ENCODE measurements around the gene CGREF1.

Gene CGREF1

DNA sequence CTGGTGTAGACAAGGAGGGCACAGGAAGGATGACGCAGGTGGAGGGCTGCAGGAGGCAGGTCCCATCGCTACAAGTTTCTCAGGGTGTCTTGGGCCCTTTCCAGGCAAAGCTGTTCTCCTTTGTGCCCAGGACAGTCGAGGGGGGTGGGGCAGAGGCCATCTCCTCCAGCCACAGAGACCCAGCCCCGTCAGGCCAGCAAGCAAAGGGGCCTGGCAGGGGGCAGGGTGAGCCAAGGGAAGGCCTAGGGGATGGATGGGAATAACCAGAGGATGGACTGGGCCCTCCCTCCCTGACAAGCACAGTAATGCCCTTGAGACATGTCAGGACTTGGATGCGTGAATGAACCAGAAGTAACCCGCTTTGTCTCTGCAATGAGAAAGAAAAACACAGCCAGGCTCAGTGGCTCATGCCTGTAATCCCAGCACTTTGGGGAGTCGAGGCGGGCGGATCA is 36.2 kb upstream of the CGREF1 start:
- in situ Hi-C loops (cut with MboI; ENCODE audit: low pct_unique_long_range_greater_than_20kb, low sequenced_read_pairs, unreplicated experiment): no loop called here
- TF ChIP-seq, protein P1, sequence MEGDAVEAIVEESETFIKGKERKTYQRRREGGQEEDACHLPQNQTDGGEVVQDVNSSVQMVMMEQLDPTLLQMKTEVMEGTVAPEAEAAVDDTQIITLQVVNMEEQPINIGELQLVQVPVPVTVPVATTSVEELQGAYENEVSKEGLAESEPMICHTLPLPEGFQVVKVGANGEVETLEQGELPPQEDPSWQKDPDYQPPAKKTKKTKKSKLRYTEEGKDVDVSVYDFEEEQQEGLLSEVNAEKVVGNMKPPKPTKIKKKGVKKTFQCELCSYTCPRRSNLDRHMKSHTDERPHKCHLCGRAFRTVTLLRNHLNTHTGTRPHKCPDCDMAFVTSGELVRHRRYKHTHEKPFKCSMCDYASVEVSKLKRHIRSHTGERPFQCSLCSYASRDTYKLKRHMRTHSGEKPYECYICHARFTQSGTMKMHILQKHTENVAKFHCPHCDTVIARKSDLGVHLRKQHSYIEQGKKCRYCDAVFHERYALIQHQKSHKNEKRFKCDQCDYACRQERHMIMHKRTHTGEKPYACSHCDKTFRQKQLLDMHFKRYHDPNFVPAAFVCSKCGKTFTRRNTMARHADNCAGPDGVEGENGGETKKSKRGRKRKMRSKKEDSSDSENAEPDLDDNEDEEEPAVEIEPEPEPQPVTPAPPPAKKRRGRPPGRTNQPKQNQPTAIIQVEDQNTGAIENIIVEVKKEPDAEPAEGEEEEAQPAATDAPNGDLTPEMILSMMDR (IDR thresholded peaks at IDR 0.05; ENCODE audit: extremely low read depth, insufficient read depth, missing control alignments): no peak
- no peak for DNase-seq (ENCODE audit: low spot score)

DNA sequence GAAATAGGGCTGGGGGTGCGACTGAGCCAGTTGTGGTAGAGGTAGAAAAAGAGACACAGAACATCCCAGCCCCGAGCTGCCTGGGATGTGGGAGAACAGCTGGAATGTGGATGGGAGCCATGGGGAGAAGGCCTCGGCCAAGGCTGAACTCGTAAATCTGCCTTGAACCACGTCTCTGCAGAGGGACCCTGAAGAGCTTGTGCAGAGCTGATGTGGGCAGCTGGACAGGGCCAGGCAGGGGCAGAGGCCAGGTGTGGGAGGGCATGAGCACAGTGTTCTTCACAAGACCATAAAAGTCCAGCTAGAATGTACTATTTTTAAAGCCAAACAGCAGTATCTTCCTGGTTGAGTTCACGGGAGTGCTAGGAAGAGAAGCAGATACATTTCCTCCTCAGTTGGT is 35.6 kb upstream of the CGREF1 start:
- TF ChIP-seq, protein P1 (IDR thresholded peaks at IDR 0.05; ENCODE audit: extremely low read depth, insufficient read depth, missing control alignments): no peak
- no peak for DNase-seq (ENCODE audit: low spot score)
- in situ Hi-C loops (cut with MboI; ENCODE audit: low pct_unique_long_range_greater_than_20kb, low sequenced_read_pairs, unreplicated experiment): no loop called here

DNA sequence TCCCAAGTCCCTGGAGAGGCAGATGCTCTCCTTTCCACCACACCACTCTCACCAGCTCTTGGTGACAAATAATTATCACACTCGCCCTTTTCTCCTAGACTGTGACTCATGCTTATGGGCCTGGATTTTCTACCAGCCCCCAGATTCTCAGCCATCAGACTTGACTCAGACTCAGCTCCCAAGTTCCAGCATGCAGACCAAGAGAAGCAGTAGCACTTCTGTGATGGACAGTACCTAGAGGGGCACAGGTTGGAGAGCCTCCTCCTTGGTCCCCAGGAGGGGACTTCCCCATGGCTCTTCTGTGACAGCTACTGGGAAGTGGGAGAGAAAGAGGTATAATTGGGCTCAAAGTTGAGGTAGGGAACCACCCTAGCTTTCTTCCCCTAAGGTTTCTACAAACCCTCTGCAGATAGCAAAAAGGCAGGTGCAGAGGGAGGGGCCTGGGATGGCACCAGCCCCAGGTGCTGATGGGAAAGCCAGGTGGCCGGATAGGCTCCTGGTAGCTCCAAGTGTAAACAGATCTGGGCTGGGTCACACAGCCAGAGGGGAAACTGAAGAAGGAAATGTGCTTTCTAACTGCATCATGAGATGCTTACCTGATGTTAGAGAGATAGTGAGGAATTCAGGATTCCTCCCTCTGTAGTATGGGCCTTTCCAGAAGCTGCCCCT is 34.0 kb upstream of the CGREF1 start:
- DNase-seq (ENCODE audit: low spot score): no peak
- in situ Hi-C loops (cut with MboI; ENCODE audit: low pct_unique_long_range_greater_than_20kb, low sequenced_read_pairs, unreplicated experiment): no loop called here
- TF ChIP-seq, protein P1 (IDR thresholded peaks at IDR 0.05; ENCODE audit: extremely low read depth, insufficient read depth, missing control alignments): no peak

DNA sequence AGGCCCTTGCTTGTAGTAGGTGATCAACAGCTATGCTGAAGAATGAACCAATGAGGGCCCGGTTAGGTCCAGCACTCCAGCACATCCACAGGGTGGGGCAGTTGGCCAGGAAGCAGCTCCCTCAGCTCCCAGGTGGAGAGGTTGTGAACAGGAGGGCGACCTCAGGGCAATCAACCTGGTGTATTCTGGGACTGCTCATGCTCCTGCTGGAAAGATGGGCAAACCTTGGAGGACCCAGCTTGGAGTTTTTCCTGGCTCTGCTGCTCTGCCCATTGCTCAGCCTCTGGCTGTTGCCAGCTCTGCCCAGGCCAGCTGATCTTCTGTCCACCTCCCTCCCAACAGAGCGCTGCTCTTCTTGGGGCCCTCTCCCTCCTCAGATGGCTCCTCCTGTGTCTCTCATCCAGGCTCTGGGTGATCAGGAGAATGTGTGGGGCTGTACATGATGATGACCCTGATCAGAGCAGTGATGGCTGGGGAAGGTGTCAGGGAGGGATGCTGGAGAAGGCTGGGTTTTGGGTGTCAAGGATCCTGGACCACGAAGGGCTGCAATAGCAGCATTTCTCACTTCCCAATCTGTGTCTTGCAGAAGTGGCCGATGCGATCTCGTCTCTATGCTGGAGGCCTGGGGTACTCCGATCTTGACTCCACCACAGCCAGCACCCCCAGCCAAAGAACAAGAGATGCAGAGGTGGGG is 33.3 kb upstream of the CGREF1 start:
- DNase-seq (ENCODE audit: low spot score): no peak

DNA sequence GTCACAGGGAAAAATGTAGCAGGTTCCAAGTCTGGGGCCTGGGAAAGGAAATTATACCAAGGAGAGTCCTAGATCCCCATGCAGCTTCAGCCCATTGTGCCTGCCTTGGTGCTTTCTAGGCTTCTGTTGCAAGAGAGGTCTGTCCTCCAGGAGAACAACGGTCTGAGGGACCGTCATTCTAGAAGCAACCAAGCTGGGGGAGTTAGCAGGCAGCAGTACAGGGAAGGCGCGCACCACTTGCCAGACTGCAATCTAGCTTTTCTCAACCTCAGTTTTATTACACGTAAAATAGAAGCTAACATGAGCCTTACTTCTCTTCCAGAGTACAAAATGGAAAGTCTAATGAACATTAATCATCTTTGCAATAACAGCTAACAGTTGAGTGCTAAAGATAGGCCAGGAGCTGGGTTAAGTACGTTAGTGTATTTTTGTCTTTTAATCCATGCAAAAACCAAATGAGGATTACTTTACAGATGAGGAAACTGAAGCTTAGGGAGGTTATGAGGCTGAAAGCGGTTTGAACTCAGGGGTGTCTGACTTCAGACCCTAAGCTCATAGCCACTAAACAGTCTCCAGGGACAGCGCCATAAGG is 31.8 kb upstream of the CGREF1 start:
- TF ChIP-seq, protein P1 (IDR thresholded peaks at IDR 0.05; ENCODE audit: extremely low read depth, insufficient read depth, missing control alignments): no peak
- DNase-seq (ENCODE audit: low spot score): no peak
- in situ Hi-C loops (cut with MboI; ENCODE audit: low pct_unique_long_range_greater_than_20kb, low sequenced_read_pairs, unreplicated experiment): no loop called here

More for the DNA sequence above, 33.3 kb upstream of the CGREF1 start:
- in situ Hi-C loops (cut with MboI; ENCODE audit: low pct_unique_long_range_greater_than_20kb, low sequenced_read_pairs, unreplicated experiment): no loop called here
- TF ChIP-seq, protein P1 (IDR thresholded peaks at IDR 0.05; ENCODE audit: extremely low read depth, insufficient read depth, missing control alignments): no peak

DNA sequence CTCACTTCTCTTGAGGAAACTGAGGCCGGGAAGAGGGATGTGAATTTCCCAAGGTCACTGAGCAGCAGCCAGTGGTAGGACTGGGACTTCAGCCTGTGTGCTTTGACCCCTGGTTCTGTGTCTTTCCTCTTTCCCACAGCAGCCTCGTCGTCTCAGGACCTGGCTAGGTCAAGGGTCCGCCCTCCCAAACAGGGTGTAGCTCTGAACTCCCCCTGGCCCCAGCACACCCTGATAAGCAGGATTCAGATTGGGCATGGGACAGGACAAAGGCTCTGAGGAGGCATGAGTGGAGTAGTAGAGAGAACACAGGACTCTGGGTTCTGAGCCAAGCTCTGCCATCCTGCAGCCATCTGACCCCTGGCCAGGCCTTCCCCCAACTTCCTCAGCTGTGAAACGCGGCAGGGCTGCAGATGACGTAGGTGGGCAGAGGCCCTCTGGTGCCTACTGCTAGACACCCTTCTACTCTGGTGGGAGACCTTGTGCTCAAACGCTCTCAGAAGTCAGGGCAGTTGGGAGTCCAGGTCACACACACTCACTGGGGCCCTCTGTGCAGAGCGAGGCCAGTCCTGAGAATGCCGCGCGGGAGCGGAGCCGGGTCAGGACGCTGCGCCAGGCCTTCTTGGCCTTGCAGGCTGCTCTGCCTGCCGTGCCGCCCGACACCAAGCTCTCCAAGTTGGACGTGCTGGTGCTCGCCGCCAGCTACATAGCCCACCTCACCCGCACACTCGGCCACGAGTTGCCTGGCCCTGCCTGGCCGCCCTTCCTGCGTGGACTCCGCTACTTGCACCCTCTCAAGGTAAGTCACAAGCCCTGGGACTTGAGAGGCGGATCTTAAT is 30.9 kb upstream of the CGREF1 start:
- in situ Hi-C loops (cut with MboI; ENCODE audit: low pct_unique_long_range_greater_than_20kb, low sequenced_read_pairs, unreplicated experiment): no loop called here
- DNase-seq (ENCODE audit: low spot score): no peak
- TF ChIP-seq, protein P1 (IDR thresholded peaks at IDR 0.05; ENCODE audit: extremely low read depth, insufficient read depth, missing control alignments): no peak
